Measurements from ENCODE around the gene MIOS. TPM values are rescaled to one million over a fixed set of nuclear protein-coding genes. Genes with fewer than 3 reads are reported as not detected.

MIOS gene
- total and polyA plus RNA-seq, 3 experiments from 2014 or later, result 18.8 to 38.7 (median 38.2) TPM

GRCh38 chr7:7567898-7568531, 1.3 kb downstream of the MIOS start:
- DNase-seq, result no peak
- H3K27me3 Mint-ChIP-seq, result no peaks in the 10 kb centered on the region
- H3K27ac ChIP-seq (ENCODE audit: low read depth, low read length), result peak overlapping the region; percentile 77
- CTCF ChIA-PET, result interaction anchor here (0.9 kb wide), 1 partner anchor 9 kb away, joined by 3 read pairs; no protein-coding TSS in a partner anchor
- H3K4me1 ChIP-seq (ENCODE audit: insufficient read depth, low read length), result peaks cover 47% of the 10 kb centered on the region
- H3K4me3 ChIP-seq (ENCODE audit: low read length), result peak overlapping the region; percentile 57
- no peaks in the 10 kb centered on the region for H3K36me3 ChIP-seq (ENCODE audit: insufficient read depth, low read length)
- peaks cover 34 to 45% (median 39%) of the 10 kb centered on the region in 3 donors for H3K4me1 Mint-ChIP-seq
- peaks cover 0 to 9% (median 2%) of the 10 kb centered on the region in 3 donors for H3K36me3 Mint-ChIP-seq
- peak overlapping the region; percentile 69 to 87 (median 82) for H3K4me3 Mint-ChIP-seq
- POLR2A ChIA-PET, result interaction anchor here (1.5 kb wide), 1 partner anchor 73 kb away, joined by 5 read pairs; the partner anchor contains the start of gene UMAD1
- no peaks in the 10 kb centered on the region for H3K9me3 ChIP-seq (ENCODE audit: low read length)
- no peaks in the 10 kb centered on the region for H3K27me3 ChIP-seq (ENCODE audit: insufficient read depth, low read length, poor library complexity, severe bottlenecking)
- peak overlapping the region; percentile 81 to 96 (median 90) for H3K27ac Mint-ChIP-seq
- no peaks in the 10 kb centered on the region for H3K9me3 Mint-ChIP-seq

- Mint-ChIP-seq H3K36me3 (peaks cover 0 to 14% (median 2%) of the 10 kb centered on the region in 3 donors), H3K9me3 (no peaks in the 10 kb centered on the region), H3K27me3 (no peaks in the 10 kb centered on the region), H3K27ac (peak overlapping the region; percentile 81 to 95 (median 90)), H3K4me1 (peaks cover 34 to 49% (median 39%) of the 10 kb centered on the region in 3 donors), H3K4me3 (peak overlapping the region; percentile 69 to 87 (median 82))
- H3K27me3 ChIP-seq (ENCODE audit: insufficient read depth, low read length, poor library complexity, severe bottlenecking), result no peaks in the 10 kb centered on the region
- H3K36me3 ChIP-seq (ENCODE audit: insufficient read depth, low read length), result peaks cover 4% of the 10 kb centered on the region
- peaks cover 47% of the 10 kb centered on the region for H3K4me1 ChIP-seq (ENCODE audit: insufficient read depth, low read length)
- H3K9me3 ChIP-seq (ENCODE audit: low read length), result no peaks in the 10 kb centered on the region
- H3K27ac ChIP-seq (ENCODE audit: low read depth, low read length), result no peak overlapping the region
- CTCF ChIA-PET, result interaction anchor here (0.9 kb wide), 1 partner anchor 9 kb away, joined by 3 read pairs; no protein-coding TSS in a partner anchor
- no peak for DNase-seq
- POLR2A ChIA-PET, result interaction anchor here (1.5 kb wide), 1 partner anchor 72 kb away, joined by 5 read pairs; the partner anchor contains the start of gene UMAD1
- peak overlapping the region; percentile 57 for H3K4me3 ChIP-seq (ENCODE audit: low read length)
Observed at GRCh38 chr7:7568553-7568952, 1.9 kb downstream of the MIOS start.

- peak overlapping the region; percentile 69 to 87 (median 82) for H3K4me3 Mint-ChIP-seq
- peak overlapping the region; percentile 2 for H3K4me3 ChIP-seq (ENCODE audit: low read length)
- H3K4me1 ChIP-seq (ENCODE audit: insufficient read depth, low read length), result peaks cover 47% of the 10 kb centered on the region
- peaks cover 4% of the 10 kb centered on the region for H3K36me3 ChIP-seq (ENCODE audit: insufficient read depth, low read length)
- H3K27me3 Mint-ChIP-seq, result no peaks in the 10 kb centered on the region
- ChIA-PET POLR2A (interaction anchor here (1.5 kb wide), 1 partner anchor 72 kb away, joined by 5 read pairs; the partner anchor contains the start of gene UMAD1), CTCF (no interaction called here)
- peaks cover 2 to 18% (median 4%) of the 10 kb centered on the region in 3 donors for H3K36me3 Mint-ChIP-seq
- H3K27me3 ChIP-seq (ENCODE audit: insufficient read depth, low read length, poor library complexity, severe bottlenecking), result no peaks in the 10 kb centered on the region
- peaks cover 35 to 52% (median 39%) of the 10 kb centered on the region in 3 donors for H3K4me1 Mint-ChIP-seq
- H3K9me3 Mint-ChIP-seq, result no peaks in the 10 kb centered on the region
- peak overlapping the region; percentile 81 to 95 (median 90) for H3K27ac Mint-ChIP-seq
- no peaks in the 10 kb centered on the region for H3K9me3 ChIP-seq (ENCODE audit: low read length)
- H3K27ac ChIP-seq (ENCODE audit: low read depth, low read length), result no peak overlapping the region
- DNase-seq, result peak in 2 of 5 donors; percentile 39 to 53
Observed at GRCh38 chr7:7569081-7569527, 2.4 kb downstream of the MIOS start.

GRCh38 chr7:7569615-7570014, 2.9 kb downstream of the MIOS start:
- Histone ChIP-seq H3K4me3 (ENCODE audit: low read length) (peak overlapping the region; percentile 2), H3K27me3 (ENCODE audit: insufficient read depth, low read length, poor library complexity, severe bottlenecking) (no peaks in the 10 kb centered on the region), H3K27ac (ENCODE audit: low read depth, low read length) (no peak overlapping the region), H3K4me1 (ENCODE audit: insufficient read depth, low read length) (peaks cover 44% of the 10 kb centered on the region), H3K36me3 (ENCODE audit: insufficient read depth, low read length) (peaks cover 4% of the 10 kb centered on the region), H3K9me3 (ENCODE audit: low read length) (no peaks in the 10 kb centered on the region)
- peak overlapping the region; percentile 21 to 87 (median 81) for H3K4me3 Mint-ChIP-seq
- no peaks in the 10 kb centered on the region for H3K27me3 Mint-ChIP-seq
- DNase-seq, result no peak
- H3K27ac Mint-ChIP-seq, result peak overlapping the region; percentile 81 to 95 (median 90)
- peaks cover 38 to 52% (median 39%) of the 10 kb centered on the region in 3 donors for H3K4me1 Mint-ChIP-seq
- ChIA-PET CTCF (no interaction called here), POLR2A (interaction anchor here (1.5 kb wide), 1 partner anchor 71 kb away, joined by 5 read pairs; the partner anchor contains the start of gene UMAD1)
- peaks cover 5 to 21% (median 8%) of the 10 kb centered on the region in 3 donors for H3K36me3 Mint-ChIP-seq
- H3K9me3 Mint-ChIP-seq, result no peaks in the 10 kb centered on the region

DNA sequence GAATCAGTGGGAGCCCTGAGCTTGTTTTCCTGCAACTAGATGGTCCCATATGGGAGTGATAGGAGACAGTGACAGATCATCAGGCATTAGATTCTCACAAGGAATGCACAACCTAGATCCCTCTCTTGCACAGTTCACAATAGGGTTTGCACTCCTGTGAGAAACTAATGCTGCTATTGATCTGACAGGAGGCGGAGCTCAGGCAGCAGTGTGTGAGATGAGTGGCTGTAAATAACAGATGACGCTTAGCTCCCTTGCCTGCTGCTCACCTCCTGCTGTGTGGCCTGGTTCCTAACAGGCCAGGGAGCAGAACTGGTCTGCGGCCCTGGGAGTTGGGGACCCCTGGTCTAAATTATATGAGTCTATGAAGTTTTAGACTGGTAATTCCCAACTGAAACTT, 3.9 kb downstream of the MIOS start:
- no peak for DNase-seq
- peaks cover 37% of the 10 kb centered on the region for H3K4me1 ChIP-seq (ENCODE audit: insufficient read depth, low read length)
- Mint-ChIP-seq H3K27ac (peak overlapping the region in 7 of 8 donors; percentile 70 to 95 (median 90)), H3K9me3 (no peaks in the 10 kb centered on the region), H3K4me1 (peaks cover 38 to 52% (median 41%) of the 10 kb centered on the region in 3 donors), H3K27me3 (no peaks in the 10 kb centered on the region), H3K36me3 (peaks cover 5 to 22% (median 10%) of the 10 kb centered on the region in 3 donors), H3K4me3 (no peak overlapping the region)
- H3K4me3 ChIP-seq (ENCODE audit: low read length), result no peak overlapping the region
- ChIA-PET CTCF (no interaction called here), POLR2A (no interaction called here)
- no peaks in the 10 kb centered on the region for H3K27me3 ChIP-seq (ENCODE audit: insufficient read depth, low read length, poor library complexity, severe bottlenecking)
- H3K27ac ChIP-seq (ENCODE audit: low read depth, low read length), result no peak overlapping the region
- H3K9me3 ChIP-seq (ENCODE audit: low read length), result no peaks in the 10 kb centered on the region
- H3K36me3 ChIP-seq (ENCODE audit: insufficient read depth, low read length), result peaks cover 4% of the 10 kb centered on the region

GRCh38 chr7:7573701-7574100, 7.0 kb downstream of the MIOS start:
- CTCF ChIA-PET, result no interaction called here

DNA sequence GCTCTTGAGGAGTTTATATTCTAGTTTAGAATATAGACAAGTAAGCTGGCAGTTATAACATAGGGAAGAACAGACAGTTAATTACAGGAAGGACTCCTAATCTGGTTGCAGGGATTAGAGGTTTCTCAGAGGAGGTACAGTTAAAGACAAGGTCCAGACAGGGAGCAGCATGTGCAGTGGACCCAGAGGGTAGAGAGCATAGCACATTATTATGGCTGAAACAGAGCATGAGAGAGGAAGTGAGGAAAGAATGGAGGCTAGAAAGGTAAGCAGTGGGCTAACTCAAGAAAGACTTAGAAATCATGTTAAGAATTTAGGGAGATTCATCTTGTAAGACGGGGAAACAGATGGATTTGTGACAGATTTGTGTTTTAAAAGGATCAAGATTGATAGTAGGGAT, 9.7 kb downstream of the MIOS start:
- H3K9me3 Mint-ChIP-seq, result no peaks in the 10 kb centered on the region
- Histone ChIP-seq H3K9me3 (ENCODE audit: low read length) (no peaks in the 10 kb centered on the region), H3K4me1 (ENCODE audit: insufficient read depth, low read length) (no peaks in the 10 kb centered on the region), H3K27ac (ENCODE audit: low read depth, low read length) (no peak overlapping the region), H3K36me3 (ENCODE audit: insufficient read depth, low read length) (peaks cover 4% of the 10 kb centered on the region), H3K27me3 (ENCODE audit: insufficient read depth, low read length, poor library complexity, severe bottlenecking) (no peaks in the 10 kb centered on the region), H3K4me3 (ENCODE audit: low read length) (no peak overlapping the region)
- H3K4me1 Mint-ChIP-seq, result peaks cover 7 to 13% (median 9%) of the 10 kb centered on the region in 3 donors
- POLR2A ChIA-PET, result no interaction called here
- DNase-seq, result no peak
- CTCF ChIA-PET, result interaction anchor here (0.6 kb wide), 1 partner anchor 644 kb away, joined by 4 read pairs; no protein-coding TSS in a partner anchor
- H3K36me3 Mint-ChIP-seq, result peaks cover 9 to 29% (median 13%) of the 10 kb centered on the region in 3 donors
- no peaks in the 10 kb centered on the region for H3K27me3 Mint-ChIP-seq
- H3K27ac Mint-ChIP-seq, result no peak overlapping the region
- H3K4me3 Mint-ChIP-seq, result no peak overlapping the region

More at GRCh38 chr7:7573701-7574100, 7.0 kb downstream of the MIOS start:
- Mint-ChIP-seq H3K27me3 (no peaks in the 10 kb centered on the region), H3K4me1 (peaks cover 27 to 37% (median 27%) of the 10 kb centered on the region in 3 donors), H3K4me3 (no peak overlapping the region), H3K36me3 (peaks cover 5 to 21% (median 12%) of the 10 kb centered on the region in 3 donors), H3K27ac (no peak overlapping the region), H3K9me3 (no peaks in the 10 kb centered on the region)
- no peak overlapping the region for H3K27ac ChIP-seq (ENCODE audit: low read depth, low read length)
- H3K9me3 ChIP-seq (ENCODE audit: low read length), result no peaks in the 10 kb centered on the region
- peaks cover 16% of the 10 kb centered on the region for H3K4me1 ChIP-seq (ENCODE audit: insufficient read depth, low read length)
- POLR2A ChIA-PET, result no interaction called here
- no peak overlapping the region for H3K4me3 ChIP-seq (ENCODE audit: low read length)
- H3K27me3 ChIP-seq (ENCODE audit: insufficient read depth, low read length, poor library complexity, severe bottlenecking), result no peaks in the 10 kb centered on the region
- no peak for DNase-seq
- H3K36me3 ChIP-seq (ENCODE audit: insufficient read depth, low read length), result peaks cover 4% of the 10 kb centered on the region

- H3K4me3 ChIP-seq (ENCODE audit: low read length), result no peak overlapping the region
- Mint-ChIP-seq H3K27me3 (no peaks in the 10 kb centered on the region), H3K4me1 (peaks cover 6 to 9% (median 8%) of the 10 kb centered on the region in 3 donors), H3K4me3 (no peak overlapping the region), H3K36me3 (peaks cover 9 to 33% (median 13%) of the 10 kb centered on the region in 3 donors), H3K9me3 (no peaks in the 10 kb centered on the region), H3K27ac (no peak overlapping the region)
- DNase-seq, result no peak
- no peaks in the 10 kb centered on the region for H3K4me1 ChIP-seq (ENCODE audit: insufficient read depth, low read length)
- no peak overlapping the region for H3K27ac ChIP-seq (ENCODE audit: low read depth, low read length)
- H3K27me3 ChIP-seq (ENCODE audit: insufficient read depth, low read length, poor library complexity, severe bottlenecking), result no peaks in the 10 kb centered on the region
- CTCF ChIA-PET, result interaction anchor here (1.2 kb wide), 1 partner anchor 10 kb away, joined by 3 read pairs; no protein-coding TSS in a partner anchor
- POLR2A ChIA-PET, result no interaction called here
- H3K9me3 ChIP-seq (ENCODE audit: low read length), result no peaks in the 10 kb centered on the region
- H3K36me3 ChIP-seq (ENCODE audit: insufficient read depth, low read length), result peaks cover 4% of the 10 kb centered on the region
Observed at GRCh38 chr7:7577888-7578287, 11.2 kb downstream of the MIOS start.
